K562 (cell line): Measurements from ENCODE around the gene DNA2. TPM values are rescaled to one million over a fixed set of nuclear protein-coding genes. Genes with fewer than 3 reads are reported as not detected.

Experiments
- ATAC-seq: fragments of 200-7000 bp; cut with Tn5 transposase; 3 replicates; pipeline ENCODE4 v1.9.1; 2020; ENCODE audit warnings: moderate library complexity
- BruUV-seq: library from RNA; stranded (reverse); fragments of 400-500 nt; replicated peaks from 2 replicates; lab custom pipeline; 2021; lab: Mats Ljungman, UMichigan
- CTCF ChIA-PET: fragments of 300-600 bp; formaldehyde crosslinking; extraction: SDS; loops from one replicate; lab custom pipeline; 2021; ENCODE audit warnings: low intra/inter-chr PET ratio; lab: Yijun Ruan, JAX
- POLR2A ChIA-PET: fragments of 300-600, 350-650 bp; sonication (Branson Sonifier 250); formaldehyde crosslinking; extraction: SDS; loops from one replicate; lab custom pipeline; 2021; ENCODE audit warnings: antibody characterized with exemption, inconsistent platforms; lab: Yijun Ruan, JAX
- DNase-seq, 4 experiments: peaks; one replicate each; pipeline versions ENCODE4 v3.0.0 to v3.0.0-alpha.2; 2011 to 2018; ENCODE audit warnings: low spot score in 3 of 4, mixed read lengths in 3 of 4; ENCODE audit errors: extremely low read depth in 1 of 4
- FAIRE-seq: peaks from 2 replicates; lab custom pipeline; 2011; peaks lifted over from hg19 to GRCh38; lab: Jason Lieb, UNC
- H2AFZ ChIP-seq: 2 replicates; pipeline ENCODE4 v1.6.0; 2011; ENCODE audit warnings: low read depth, low read length, control low read depth, inconsistent platforms
- H3K27ac ChIP-seq: fragments of 200-600 bp; 3 replicates; pipeline ENCODE4 v1.8.0; 2011; ENCODE audit warnings: low read depth, mild to moderate bottlenecking, control low read depth, inconsistent platforms, low read length, moderate library complexity, mixed read lengths; ENCODE audit errors: extremely low read depth
- H3K27me3 ChIP-seq, 2 experiments: fragments of 300-600 bp in 1 of 2; 2 replicates in 1 of 2; 3 replicates in 1 of 2; pipeline versions ENCODE4 v1.6.0 to v1.8.0; 2011; ENCODE audit warnings: inconsistent platforms in 2 of 2, low read length in 2 of 2, mild to moderate bottlenecking in 1 of 2, mixed read lengths in 1 of 2, moderate library complexity in 1 of 2; ENCODE audit not compliant: control insufficient read depth in 2 of 2, insufficient read depth in 2 of 2
- H3K36me3 ChIP-seq: fragments of 300-600 bp; 3 replicates; pipeline ENCODE4 v1.8.0; 2011; ENCODE audit warnings: mild to moderate bottlenecking, low read length, inconsistent platforms; ENCODE audit not compliant: control insufficient read depth, insufficient read depth
- H3K4me1 ChIP-seq, 2 experiments: fragments of 200-600 bp in 1 of 2; replicated peaks in 1 of 2; 2 replicates in 1 of 2; 3 replicates in 1 of 2; pipeline versions ENCODE4 v1.5.1 to v1.8.0; 2011; ENCODE audit warnings: inconsistent platforms in 2 of 2, low read length in 2 of 2, mild to moderate bottlenecking in 1 of 2, mixed read lengths in 1 of 2, moderate library complexity in 1 of 2; ENCODE audit not compliant: control insufficient read depth in 2 of 2, insufficient read depth in 2 of 2
- H3K4me2 ChIP-seq: 2 replicates; pipeline ENCODE4 v1.6.1; 2011; ENCODE audit warnings: low read length, control low read depth, inconsistent platforms, mixed read lengths; ENCODE audit not compliant: insufficient read depth
- H3K4me3 ChIP-seq: fragments of 200-600 bp; sonication (generic), shearing (Covaris generic); 2 replicates; pipeline ENCODE4 v1.5.1; 2016; ENCODE audit warnings: control low read depth, inconsistent platforms
- H3K79me2 ChIP-seq: fragments of 200-600 bp; 3 replicates; pipeline ENCODE4 v1.8.0; 2011; ENCODE audit warnings: low read length, inconsistent platforms; ENCODE audit not compliant: control insufficient read depth, insufficient read depth
- H3K9ac ChIP-seq, 2 experiments: 2 replicates each; pipeline versions ENCODE4 v1.6.0 to v1.6.1; 2011; ENCODE audit warnings: low read depth in 2 of 2, low read length in 2 of 2, control low read depth in 1 of 2, inconsistent platforms in 1 of 2, mild to moderate bottlenecking in 1 of 2, mixed read lengths in 1 of 2; ENCODE audit not compliant: insufficient read depth in 1 of 2
- H3K9me1 ChIP-seq: one replicate; pipeline ENCODE4 v1.6.0; 2011; ENCODE audit warnings: inconsistent platforms, mild to moderate bottlenecking, low read length, moderate library complexity; ENCODE audit not compliant: control insufficient read depth, insufficient read depth
- H3K9me3 ChIP-seq: replicated peaks from 2 replicates; pipeline ENCODE4 v1.5.1; 2011; ENCODE audit warnings: low read depth, low read length, inconsistent platforms; ENCODE audit not compliant: control insufficient read depth, insufficient read depth
- H4K20me1 ChIP-seq: replicated peaks from 2 replicates; pipeline ENCODE4 v1.6.1; 2011; ENCODE audit warnings: low read length, inconsistent platforms, mixed read lengths; ENCODE audit not compliant: control insufficient read depth, insufficient read depth
- CBX2 ChIP-seq: fragments of 200-600 bp; sonication (generic); IDR thresholded peaks from one replicate; pipeline ENCODE4 v1.6.1; 2012; ENCODE audit warnings: mild to moderate bottlenecking, low read length, inconsistent platforms; ENCODE audit not compliant: insufficient read depth, poor library complexity, severe bottlenecking
- CEBPG ChIP-seq, 3 experiments: fragments of 200-800 bp in 1 of 3; sonication (Bioruptor generic) in 1 of 3; sonication (generic) in 1 of 3; formaldehyde crosslinking in 1 of 3; IDR thresholded peaks in 2 of 3; conservative IDR thresholded peaks in 1 of 3; 2 replicates each; pipeline versions ENCODE4 v1.6.1 to v1.8.0; 2016 to 2022; ENCODE audit warnings: missing compliant biosample characterization in 2 of 3, missing genetic modification characterization in 2 of 3, mild to moderate bottlenecking in 1 of 3, missing genetic modification reagents in 1 of 3
- CTCF ChIP-seq, 3 experiments: IDR thresholded peaks in 2 of 3; conservative IDR thresholded peaks in 1 of 3; 2 replicates each; pipeline ENCODE4 v1.5.1; 2011 to 2012; ENCODE audit warnings: low read length in 3 of 3, mild to moderate bottlenecking in 3 of 3, control low read depth in 2 of 3, improper control_type of control experiment in 1 of 3, inconsistent platforms in 1 of 3, low read depth in 1 of 3, mixed read lengths in 1 of 3, moderate library complexity in 1 of 3; ENCODE audit not compliant: insufficient read depth in 2 of 3
- MEF2D ChIP-seq: conservative IDR thresholded peaks from 2 replicates; pipeline ENCODE4 v1.6.1; 2016; ENCODE audit warnings: low read depth, missing genetic modification characterization, missing compliant biosample characterization
- ZNF436 ChIP-seq: fragments of 250-450, 450-650 bp; sonication (Bioruptor Pico); formaldehyde crosslinking; IDR thresholded peaks from 2 replicates; pipeline ENCODE4 v1.7.0; 2020; ENCODE audit warnings: mild to moderate bottlenecking
- WGBS: fragments of 100-300 bp; shearing (Covaris generic); methylation state at CpG from one replicate; pipeline ENCODE4 v1.1.6; 2016; ENCODE audit warnings: low coverage, mixed read lengths; ENCODE audit not compliant: insufficient coverage; ENCODE audit errors: missing lambda C conversion rate; 5-methylcytosine and 5-hydroxymethylcytosine counted together
- in situ Hi-C: fragments of 300-500 bp; cut with MboI; formaldehyde crosslinking; loops from 4 replicates; pipeline ENCODE4 v1.15.0; 2018; ENCODE audit warnings: inconsistent platforms, mixed read lengths
- intact Hi-C: fragments of 100-400 bp; cut with micrococcal nuclease; formaldehyde crosslinking; loops from 2 replicates; pipeline ENCODE4 v1.14.2; 2022
- polyA plus RNA-seq, 8 experiments: library from polyadenylated mRNA; depleted of rRNA in 4 of 8; stranded (reverse) in 5 of 8; unstranded in 3 of 8; fragments of >200 nt; fragmentation: Nextera tagmentation in 2 of 8; fragmentation: Illumina TruSeq in 1 of 8; extraction: Ambion mirVana in 2 of 8; extraction: Trizol in 1 of 8; gene quantifications; 2 replicates each; pipeline versions ENCODE4 v1.2.1 to v1.2.3, GENCODE V29; 2011 to 2014; ENCODE audit warnings: inconsistent platforms in 1 of 8, missing spikeins in 1 of 8
- small RNA-seq: library from RNA; depleted of rRNA; stranded (forward); fragments of <200 nt; gene quantifications from one replicate; pipeline ENCODE3, GENCODE V24; 2014
- total RNA-seq, 7 experiments: library from RNA; depleted of rRNA in 6 of 7; stranded (reverse); fragments of >200 nt in 6 of 7; fragmentation: Illumina TruSeq in 2 of 7; extraction: Trizol in 2 of 7; gene quantifications; 2 replicates each; pipeline versions ENCODE4 v1.2.1 to v1.2.3, GENCODE V29; 2011 to 2021; ENCODE audit warnings: low replicate concordance in 1 of 7

Gene DNA2
- total and polyA plus RNA-seq, 9 of the 15 experiments (the other 6 are each of a cell fraction or from before 2014, with no cell fraction given) = 24.6 to 51.4 (median 40.8) TPM

DNA sequence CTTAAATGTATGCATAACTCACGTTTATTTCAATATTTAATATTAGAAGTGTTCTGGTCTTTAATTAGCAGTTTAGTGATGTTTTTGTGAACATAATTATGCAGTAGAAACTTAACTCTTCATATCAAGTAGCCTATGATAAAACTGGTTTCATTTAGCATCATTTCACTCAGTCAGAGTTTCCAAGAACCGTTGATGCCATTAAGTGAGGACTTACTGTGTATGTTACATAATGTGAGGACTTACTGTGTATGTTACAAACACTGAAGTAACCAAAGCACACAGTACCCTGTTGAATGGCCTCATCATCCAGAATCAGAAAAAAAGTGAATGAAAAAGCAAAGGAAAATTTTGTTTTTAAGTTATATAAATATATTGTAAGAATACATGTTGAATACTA is 106.2 kb downstream of the DNA2 start (continued):
- TF ChIP-seq CTCF (IDR thresholded peaks at IDR 0.05 in 2 of 3, conservative IDR thresholded peaks at IDR 0.05 in 1 of 3; ENCODE audit: insufficient read depth in 2 of 3, low read depth in 1 of 3, low read length in 3 of 3) = no peak
- TF ChIP-seq CBX2 = no peak
- TF ChIP-seq, all 486 proteins: peak for 0

- in situ Hi-C loops (no loop called here), intact Hi-C loops (no loop called here)
- no peak overlapping the region for H3K9ac ChIP-seq
- BruUV-seq = no TSS peak
- H3K4me2 ChIP-seq = no peak overlapping the region
- peaks cover 34% of the 10 kb centered on the region for H3K36me3 ChIP-seq
- no peaks in the 10 kb centered on the region for H3K9me3 ChIP-seq
- TF ChIP-seq ZNF436 (CRISPR knock-in tag) = no peak
- TF ChIP-seq MEF2D (tag) = no peak
- no peak for TF ChIP-seq CEBPG (CRISPR knock-in tag; IDR thresholded peaks at IDR 0.05)
- TF ChIP-seq CEBPG (tag; conservative IDR thresholded peaks at IDR 0.05 in 1 of 2, IDR thresholded peaks at IDR 0.05 in 1 of 2) = 0 out of 4 replicates have a peak, but pooled peaks of 1 of the 2 experiments have one; percentile 5
- TF ChIP-seq, all 486 proteins: peak for 1
- FAIRE-seq = no peak
- no peak; the same call in 2 of the 3 replicates for ATAC-seq
- Histone ChIP-seq H2AFZ (no peak overlapping the region), H3K27me3 (no peaks in the 10 kb centered on the region), H4K20me1 (no peaks in the 10 kb centered on the region), H3K9me1 (no peaks in the 10 kb centered on the region), H3K4me3 (no peak overlapping the region), H3K79me2 (no peaks in the 10 kb centered on the region), H3K27ac (no peak overlapping the region), H3K4me1 (no peaks in the 10 kb centered on the region)
- WGBS = 49% methylated on average over 3 of the region's 3 CpGs
- ChIA-PET POLR2A (interaction anchor here (1.0 kb wide), 1 partner anchor 12 kb away, joined by 3 read pairs; no protein-coding TSS in a partner anchor), CTCF (interaction anchor here (0.6 kb wide), 1 partner anchor 27 kb away, joined by 3 read pairs; no protein-coding TSS in a partner anchor)
- DNase-seq = no peak
Measured at GRCh38 chr10:68364101-68364886, 107.5 kb downstream of the DNA2 start.

Small RNA genes lying within 50 kb of the gene (small RNA-seq; reads per million reads assigned to genes)
- gene RF00019 (not detected), gene RNA5SP319 (0.26 reads per million)

Other genes with a start within 250 kb of the DNA2 start
- 0.12 TPM in 1 of 2 replicates, not detected in the other for gene ATOH7, start 239.9 kb downstream of the DNA2 start, total RNA-seq (2014; rRNA removed)
- gene ATOH7, start 239.9 kb downstream of the DNA2 start, total RNA-seq (2014; rRNA removed; fragmentation: Illumina TruSeq; extraction: Trizol) = not detected in 2 replicates
- gene ATOH7, start 239.9 kb downstream of the DNA2 start, total RNA-seq (2015; rRNA removed; fragmentation: Illumina TruSeq; extraction: Trizol) = not detected in 2 replicates
- not detected in 2 replicates for gene ATOH7, start 239.9 kb downstream of the DNA2 start, total RNA-seq (2021)
- gene ATOH7, start 239.9 kb downstream of the DNA2 start, polyA plus RNA-seq (2011; rRNA removed) = not detected in 2 replicates
- not detected in 2 replicates for gene ATOH7, start 239.9 kb downstream of the DNA2 start, polyA plus RNA-seq (2014; fragmentation: Illumina TruSeq; extraction: Trizol)
- gene ATOH7, start 239.9 kb downstream of the DNA2 start, polyA plus RNA-seq (2014; fragmentation: Nextera tagmentation; extraction: Ambion mirVana) = not detected
- gene ATOH7, start 239.9 kb downstream of the DNA2 start, polyA plus RNA-seq (2014; rRNA removed) = 0.20 TPM in 1 of 2 replicates, not detected in the other
- 68.9 and 88.0 TPM in 2 replicates for gene HNRNPH3, start 139.9 kb downstream of the DNA2 start, total RNA-seq (2014; rRNA removed)
- gene HNRNPH3, start 139.9 kb downstream of the DNA2 start, total RNA-seq (2014; rRNA removed; fragmentation: Illumina TruSeq; extraction: Trizol) = 52.8 and 72.3 TPM in 2 replicates
- 60.8 and 61.5 TPM in 2 replicates for gene HNRNPH3, start 139.9 kb downstream of the DNA2 start, total RNA-seq (2015; rRNA removed; fragmentation: Illumina TruSeq; extraction: Trizol)
- gene HNRNPH3, start 139.9 kb downstream of the DNA2 start, total RNA-seq (2021) = 162 and 170 TPM in 2 replicates
- 97.5 and 152 TPM in 2 replicates for gene HNRNPH3, start 139.9 kb downstream of the DNA2 start, polyA plus RNA-seq (2011; rRNA removed)
- gene HNRNPH3, start 139.9 kb downstream of the DNA2 start, polyA plus RNA-seq (2014; fragmentation: Illumina TruSeq; extraction: Trizol) = 468 and 562 TPM in 2 replicates
- gene HNRNPH3, start 139.9 kb downstream of the DNA2 start, polyA plus RNA-seq (2014; fragmentation: Nextera tagmentation; extraction: Ambion mirVana) = 100 to 1,000 TPM; 129 to 208 TPM
- gene HNRNPH3, start 139.9 kb downstream of the DNA2 start, polyA plus RNA-seq (2014; rRNA removed) = 371 and 431 TPM in 2 replicates
- gene PBLD, start 139.0 kb downstream of the DNA2 start, total RNA-seq (2014; rRNA removed) = 1.7 and 2.6 TPM in 2 replicates
- gene PBLD, start 139.0 kb downstream of the DNA2 start, total RNA-seq (2014; rRNA removed; fragmentation: Illumina TruSeq; extraction: Trizol) = 4.3 and 4.8 TPM in 2 replicates
- 2.0 and 2.7 TPM in 2 replicates for gene PBLD, start 139.0 kb downstream of the DNA2 start, total RNA-seq (2015; rRNA removed; fragmentation: Illumina TruSeq; extraction: Trizol)
- gene PBLD, start 139.0 kb downstream of the DNA2 start, total RNA-seq (2021) = 2.2 and 2.5 TPM in 2 replicates
- gene PBLD, start 139.0 kb downstream of the DNA2 start, polyA plus RNA-seq (2011; rRNA removed) = 1.2 and 1.8 TPM in 2 replicates
- gene PBLD, start 139.0 kb downstream of the DNA2 start, polyA plus RNA-seq (2014; fragmentation: Illumina TruSeq; extraction: Trizol) = 2.8 and 3.3 TPM in 2 replicates
- gene PBLD, start 139.0 kb downstream of the DNA2 start, polyA plus RNA-seq (2014; fragmentation: Nextera tagmentation; extraction: Ambion mirVana) = 1 to 10 TPM; 1.7 to 2.1 TPM
- 2.7 and 2.9 TPM in 2 replicates for gene PBLD, start 139.0 kb downstream of the DNA2 start, polyA plus RNA-seq (2014; rRNA removed)
- 9.7 and 15.6 TPM in 2 replicates for gene RUFY2, start 64.7 kb downstream of the DNA2 start, total RNA-seq (2014; rRNA removed)
- 20.1 and 21.4 TPM in 2 replicates for gene RUFY2, start 64.7 kb downstream of the DNA2 start, total RNA-seq (2014; rRNA removed; fragmentation: Illumina TruSeq; extraction: Trizol)
- 18.8 and 19.3 TPM in 2 replicates for gene RUFY2, start 64.7 kb downstream of the DNA2 start, total RNA-seq (2015; rRNA removed; fragmentation: Illumina TruSeq; extraction: Trizol)
- 12.6 and 12.8 TPM in 2 replicates for gene RUFY2, start 64.7 kb downstream of the DNA2 start, total RNA-seq (2021)
- gene RUFY2, start 64.7 kb downstream of the DNA2 start, polyA plus RNA-seq (2011; rRNA removed) = 12.9 and 13.7 TPM in 2 replicates
- 10.4 and 12.4 TPM in 2 replicates for gene RUFY2, start 64.7 kb downstream of the DNA2 start, polyA plus RNA-seq (2014; fragmentation: Illumina TruSeq; extraction: Trizol)
- gene RUFY2, start 64.7 kb downstream of the DNA2 start, polyA plus RNA-seq (2014; fragmentation: Nextera tagmentation; extraction: Ambion mirVana) = 1 to 10 TPM; 3.7 to 4.5 TPM
- gene RUFY2, start 64.7 kb downstream of the DNA2 start, polyA plus RNA-seq (2014; rRNA removed) = 11.2 and 14.0 TPM in 2 replicates
- gene SLC25A16, start 55.5 kb upstream of the DNA2 start, total RNA-seq (2014; rRNA removed) = 7.5 and 9.0 TPM in 2 replicates
- 25.7 and 32.0 TPM in 2 replicates for gene SLC25A16, start 55.5 kb upstream of the DNA2 start, total RNA-seq (2014; rRNA removed; fragmentation: Illumina TruSeq; extraction: Trizol)
- gene SLC25A16, start 55.5 kb upstream of the DNA2 start, total RNA-seq (2015; rRNA removed; fragmentation: Illumina TruSeq; extraction: Trizol) = 16.7 and 16.8 TPM in 2 replicates
- 21.9 and 24.1 TPM in 2 replicates for gene SLC25A16, start 55.5 kb upstream of the DNA2 start, total RNA-seq (2021)
- 26.0 and 28.5 TPM in 2 replicates for gene SLC25A16, start 55.5 kb upstream of the DNA2 start, polyA plus RNA-seq (2011; rRNA removed)
- 9.6 and 12.0 TPM in 2 replicates for gene SLC25A16, start 55.5 kb upstream of the DNA2 start, polyA plus RNA-seq (2014; fragmentation: Illumina TruSeq; extraction: Trizol)
- gene SLC25A16, start 55.5 kb upstream of the DNA2 start, polyA plus RNA-seq (2014; fragmentation: Nextera tagmentation; extraction: Ambion mirVana) = 1 to 10 TPM; 2.7 to 5.1 TPM
- 20.0 and 24.6 TPM in 2 replicates for gene SLC25A16, start 55.5 kb upstream of the DNA2 start, polyA plus RNA-seq (2014; rRNA removed)
- 9.2 and 11.9 TPM in 2 replicates for gene TET1, start 88.4 kb upstream of the DNA2 start, total RNA-seq (2014; rRNA removed)
- 21.0 and 22.2 TPM in 2 replicates for gene TET1, start 88.4 kb upstream of the DNA2 start, total RNA-seq (2014; rRNA removed; fragmentation: Illumina TruSeq; extraction: Trizol)
- 18.0 and 18.7 TPM in 2 replicates for gene TET1, start 88.4 kb upstream of the DNA2 start, total RNA-seq (2015; rRNA removed; fragmentation: Illumina TruSeq; extraction: Trizol)
- 20.6 and 21.3 TPM in 2 replicates for gene TET1, start 88.4 kb upstream of the DNA2 start, total RNA-seq (2021)
- gene TET1, start 88.4 kb upstream of the DNA2 start, polyA plus RNA-seq (2011; rRNA removed) = 11.6 and 18.9 TPM in 2 replicates
- 12.6 and 16.8 TPM in 2 replicates for gene TET1, start 88.4 kb upstream of the DNA2 start, polyA plus RNA-seq (2014; fragmentation: Illumina TruSeq; extraction: Trizol)
- 1 to 10 TPM; 2.6 to 3.6 TPM for gene TET1, start 88.4 kb upstream of the DNA2 start, polyA plus RNA-seq (2014; fragmentation: Nextera tagmentation; extraction: Ambion mirVana)
- gene TET1, start 88.4 kb upstream of the DNA2 start, polyA plus RNA-seq (2014; rRNA removed) = 5.4 and 5.9 TPM in 2 replicates
- gene CCAR1, start 249.3 kb upstream of the DNA2 start, total RNA-seq (2014; rRNA removed) = 94.9 and 98.3 TPM in 2 replicates
- 131 and 150 TPM in 2 replicates for gene CCAR1, start 249.3 kb upstream of the DNA2 start, total RNA-seq (2014; rRNA removed; fragmentation: Illumina TruSeq; extraction: Trizol)
- gene CCAR1, start 249.3 kb upstream of the DNA2 start, total RNA-seq (2015; rRNA removed; fragmentation: Illumina TruSeq; extraction: Trizol) = 145 and 157 TPM in 2 replicates
- 88.0 and 102 TPM in 2 replicates for gene CCAR1, start 249.3 kb upstream of the DNA2 start, total RNA-seq (2021)
- 111 and 117 TPM in 2 replicates for gene CCAR1, start 249.3 kb upstream of the DNA2 start, polyA plus RNA-seq (2011; rRNA removed)
- gene CCAR1, start 249.3 kb upstream of the DNA2 start, polyA plus RNA-seq (2014; fragmentation: Illumina TruSeq; extraction: Trizol) = 117 and 141 TPM in 2 replicates
- 10 to 100 TPM; 44.8 to 68.5 TPM for gene CCAR1, start 249.3 kb upstream of the DNA2 start, polyA plus RNA-seq (2014; fragmentation: Nextera tagmentation; extraction: Ambion mirVana)
- 112 and 173 TPM in 2 replicates for gene CCAR1, start 249.3 kb upstream of the DNA2 start, polyA plus RNA-seq (2014; rRNA removed)